IPS-15b (cell line): Measurements from ENCODE around the gene CCL11.

Experiments used
- H3K27me3 ChIP-seq: one replicate; pipeline ENCODE4 v1.6.1; 2013; ENCODE audit warnings: low read length; ENCODE audit not compliant: control insufficient read depth, insufficient read depth
- H3K36me3 ChIP-seq: one replicate; pipeline ENCODE4 v1.6.1; 2013; ENCODE audit warnings: low read length; ENCODE audit not compliant: control insufficient read depth, insufficient read depth
- H3K4me1 ChIP-seq: one replicate; pipeline ENCODE4 v1.6.1; 2013; ENCODE audit warnings: mild to moderate bottlenecking, low read length; ENCODE audit not compliant: control insufficient read depth, insufficient read depth
- H3K4me3 ChIP-seq: one replicate; pipeline ENCODE4 v1.5.1; 2013; ENCODE audit warnings: low read depth, low read length
- H3K9ac ChIP-seq: one replicate; pipeline ENCODE4 v1.6.1; 2013; ENCODE audit warnings: low read depth, mild to moderate bottlenecking, low read length
- H3K9me3 ChIP-seq: one replicate; pipeline ENCODE4 v1.6.1; 2013; ENCODE audit warnings: mild to moderate bottlenecking, low read length; ENCODE audit not compliant: control insufficient read depth, insufficient read depth

CCL11 gene

GRCh38 chr17:34260861-34261260, 24.7 kb upstream of the CCL11 start:
- Histone ChIP-seq H3K4me3 (no peak overlapping the region), H3K27me3 (no peaks in the 10 kb centered on the region), H3K4me1 (no peaks in the 10 kb centered on the region), H3K36me3 (no peaks in the 10 kb centered on the region), H3K9me3 (no peaks in the 10 kb centered on the region), H3K9ac (no peak overlapping the region)

- H3K9me3 ChIP-seq: no peaks in the 10 kb centered on the region
- H3K4me3 ChIP-seq: no peak overlapping the region
- H3K36me3 ChIP-seq: no peaks in the 10 kb centered on the region
- no peaks in the 10 kb centered on the region for H3K4me1 ChIP-seq
- H3K9ac ChIP-seq: no peak overlapping the region
- no peaks in the 10 kb centered on the region for H3K27me3 ChIP-seq
Observed at GRCh38 chr17:34261568-34262337, 23.8 kb upstream of the CCL11 start.

- H3K4me3 ChIP-seq: no peak overlapping the region
- H3K9me3 ChIP-seq: no peaks in the 10 kb centered on the region
- no peaks in the 10 kb centered on the region for H3K4me1 ChIP-seq
- no peaks in the 10 kb centered on the region for H3K36me3 ChIP-seq
- no peak overlapping the region for H3K9ac ChIP-seq
- H3K27me3 ChIP-seq: no peaks in the 10 kb centered on the region
Observed at GRCh38 chr17:34265711-34266110, 19.8 kb upstream of the CCL11 start.

GRCh38 chr17:34269969-34270368, 15.6 kb upstream of the CCL11 start, which contains the start of gene CCL7:
TSS of gene CCL7 (plus strand) at chr17:34270221. CDS start at chr17:34270291, 70 bp downstream.
- H3K27me3 ChIP-seq: no peaks in the 10 kb centered on the region
- no peaks in the 10 kb centered on the region for H3K9me3 ChIP-seq
- H3K36me3 ChIP-seq: no peaks in the 10 kb centered on the region
- no peaks in the 10 kb centered on the region for H3K4me1 ChIP-seq
- no peak within 1 kb of the TSS for H3K4me3 ChIP-seq
- no peak within 1 kb of the TSS for H3K9ac ChIP-seq

DNA sequence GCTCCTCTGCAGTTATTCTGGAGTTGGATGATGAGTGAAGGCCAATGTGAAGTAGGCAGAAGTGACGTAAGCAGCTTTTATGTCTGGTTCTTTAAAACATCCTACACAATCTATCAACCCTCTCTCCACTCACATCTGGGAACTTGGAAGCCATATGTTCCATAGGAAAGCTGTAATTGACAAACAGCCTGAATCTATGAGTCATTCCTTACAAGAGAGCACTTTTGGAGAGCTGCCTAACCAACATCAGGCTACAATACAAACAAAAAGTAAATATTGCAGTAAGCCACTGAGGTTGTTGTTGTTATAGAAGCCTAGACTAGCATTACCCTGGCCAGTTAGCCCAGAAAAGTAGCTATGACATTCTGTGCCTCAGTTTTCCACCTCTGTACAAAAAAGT, 9.7 kb upstream of the CCL11 start:
- no peaks in the 10 kb centered on the region for H3K36me3 ChIP-seq

GRCh38 chr17:34276826-34277225, 8.7 kb upstream of the CCL11 start:
- no peak overlapping the region for H3K9ac ChIP-seq
- H3K27me3 ChIP-seq: no peaks in the 10 kb centered on the region
- H3K9me3 ChIP-seq: no peaks in the 10 kb centered on the region
- no peak overlapping the region for H3K4me3 ChIP-seq
- no peaks in the 10 kb centered on the region for H3K4me1 ChIP-seq
- no peaks in the 10 kb centered on the region for H3K36me3 ChIP-seq

More for the DNA sequence above, 9.7 kb upstream of the CCL11 start:
- no peak overlapping the region for H3K9ac ChIP-seq
- H3K9me3 ChIP-seq: no peaks in the 10 kb centered on the region
- no peaks in the 10 kb centered on the region for H3K4me1 ChIP-seq
- H3K27me3 ChIP-seq: no peaks in the 10 kb centered on the region
- no peak overlapping the region for H3K4me3 ChIP-seq

DNA sequence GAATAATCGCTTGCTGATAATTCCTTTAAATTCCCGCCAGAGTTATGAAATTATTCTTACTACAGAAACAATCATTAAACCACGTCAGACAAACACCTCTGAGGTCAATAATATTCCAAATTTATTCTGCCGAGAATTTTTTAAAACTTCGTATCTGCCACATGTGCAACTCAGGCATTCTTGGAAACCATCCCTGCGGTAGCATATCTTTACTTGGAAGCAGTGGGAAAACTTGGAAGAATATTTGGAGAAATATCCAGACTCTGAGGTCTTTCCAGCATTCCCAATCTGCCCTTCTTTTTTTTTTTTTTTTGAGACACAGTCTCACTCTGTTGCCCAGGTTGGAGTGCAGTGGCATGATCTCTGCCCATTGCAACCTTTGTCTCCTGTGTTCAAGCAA, 2.0 kb upstream of the CCL11 start:
- no peak overlapping the region for H3K4me3 ChIP-seq
- H3K27me3 ChIP-seq: no peaks in the 10 kb centered on the region
- no peaks in the 10 kb centered on the region for H3K9me3 ChIP-seq
- H3K9ac ChIP-seq: no peak overlapping the region
- H3K36me3 ChIP-seq: no peaks in the 10 kb centered on the region
- no peaks in the 10 kb centered on the region for H3K4me1 ChIP-seq

DNA sequence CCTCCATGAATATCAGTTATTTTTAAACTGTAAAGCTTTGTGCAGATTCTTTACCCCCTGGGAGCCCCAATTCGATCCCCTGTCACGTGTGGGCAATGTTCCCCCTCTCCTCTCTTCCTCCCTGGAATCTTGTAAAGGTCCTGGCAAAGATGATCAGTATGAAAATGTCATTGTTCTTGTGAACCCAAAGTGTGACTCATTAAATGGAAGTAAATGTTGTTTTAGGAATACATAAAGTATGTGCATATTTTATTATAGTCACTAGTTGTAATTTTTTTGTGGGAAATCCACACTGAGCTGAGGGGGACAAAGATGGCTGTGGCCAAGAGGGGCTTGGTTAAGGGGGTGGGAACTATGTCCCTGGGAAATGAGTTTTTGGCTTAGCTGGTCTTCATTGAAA, 2.3 kb downstream of the CCL11 start:
- peaks cover 2% of the 10 kb centered on the region for H3K27me3 ChIP-seq
- no peaks in the 10 kb centered on the region for H3K9me3 ChIP-seq
- no peak overlapping the region for H3K4me3 ChIP-seq
- no peak overlapping the region for H3K9ac ChIP-seq
- H3K36me3 ChIP-seq: no peaks in the 10 kb centered on the region
- H3K4me1 ChIP-seq: no peaks in the 10 kb centered on the region

- H3K27me3 ChIP-seq: peaks cover 2% of the 10 kb centered on the region
- no peak overlapping the region for H3K4me3 ChIP-seq
- H3K36me3 ChIP-seq: no peaks in the 10 kb centered on the region
- H3K4me1 ChIP-seq: no peaks in the 10 kb centered on the region
- no peaks in the 10 kb centered on the region for H3K9me3 ChIP-seq
- H3K9ac ChIP-seq: no peak overlapping the region
Observed at GRCh38 chr17:34290586-34290985, 5.0 kb downstream of the CCL11 start.

DNA sequence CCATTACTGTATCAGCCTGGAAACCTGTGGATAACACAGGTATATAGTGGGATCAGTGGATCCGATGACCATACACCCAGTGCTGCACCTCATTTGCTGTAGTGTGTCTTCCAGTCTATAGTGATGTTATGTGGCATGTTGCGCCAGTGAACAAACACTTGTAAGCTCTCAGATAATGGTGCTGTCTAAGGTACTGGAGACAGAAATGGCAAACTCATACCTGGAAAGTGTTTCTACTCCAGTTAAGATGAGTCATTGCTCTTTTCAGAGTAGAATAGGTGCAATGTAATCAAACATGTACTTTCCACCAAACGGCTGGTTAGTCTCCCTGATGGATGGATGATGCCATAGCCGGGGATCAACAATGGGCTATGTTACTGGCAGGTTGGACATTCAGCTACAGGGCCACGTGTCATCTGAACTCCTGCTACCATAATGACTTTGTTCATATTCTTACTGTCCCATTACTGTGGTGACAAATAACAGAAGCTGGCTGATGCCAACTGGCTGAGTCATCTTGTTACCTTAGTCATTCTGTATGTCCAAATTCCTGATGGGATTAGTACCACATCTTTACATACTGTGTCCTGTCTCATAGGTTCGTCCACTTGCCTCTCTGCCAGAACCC, 6.3 kb downstream of the CCL11 start:
- no peaks in the 10 kb centered on the region for H3K9me3 ChIP-seq
- no peak overlapping the region for H3K4me3 ChIP-seq
- H3K27me3 ChIP-seq: peaks cover 2% of the 10 kb centered on the region
- H3K4me1 ChIP-seq: no peaks in the 10 kb centered on the region
- H3K9ac ChIP-seq: no peak overlapping the region
- H3K36me3 ChIP-seq: no peaks in the 10 kb centered on the region

- Histone ChIP-seq H3K4me1 (no peaks in the 10 kb centered on the region), H3K9ac (no peak overlapping the region), H3K27me3 (peaks cover 13% of the 10 kb centered on the region), H3K4me3 (no peak overlapping the region), H3K9me3 (no peaks in the 10 kb centered on the region), H3K36me3 (no peaks in the 10 kb centered on the region)
Observed at GRCh38 chr17:34299027-34299426, 13.5 kb downstream of the CCL11 start.

DNA sequence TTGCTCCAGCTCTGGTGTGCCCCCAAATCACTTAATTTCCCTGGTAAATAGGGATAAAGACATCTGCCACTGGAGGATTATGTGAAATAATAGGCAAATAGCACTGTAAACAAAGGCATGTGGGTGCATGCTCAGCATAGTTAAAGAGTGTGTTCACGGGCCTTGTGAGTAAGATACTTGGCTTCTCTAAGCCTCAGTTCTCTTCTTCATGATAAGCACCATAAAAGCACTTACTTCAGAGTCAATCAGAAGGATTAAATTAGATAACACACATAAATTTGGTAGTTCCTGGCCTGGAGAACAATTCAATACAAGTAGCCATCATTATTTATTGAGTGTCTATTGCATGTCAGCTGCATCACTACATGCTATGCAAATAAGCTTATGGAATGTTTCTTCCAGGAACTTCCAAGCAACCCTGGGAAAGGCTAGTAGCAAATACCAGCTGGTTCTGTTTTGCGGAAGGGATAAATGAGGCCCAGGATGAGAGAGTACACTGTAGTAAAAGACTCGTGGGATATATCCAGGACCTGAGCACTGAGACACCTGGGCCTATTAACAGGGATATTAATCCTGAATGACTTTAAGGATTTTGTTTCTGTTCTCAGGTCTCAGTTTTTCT, 14.5 kb downstream of the CCL11 start:
- H3K4me1 ChIP-seq: no peaks in the 10 kb centered on the region
- no peaks in the 10 kb centered on the region for H3K36me3 ChIP-seq
- no peak overlapping the region for H3K4me3 ChIP-seq
- no peaks in the 10 kb centered on the region for H3K9me3 ChIP-seq
- no peak overlapping the region for H3K9ac ChIP-seq
- peaks cover 13% of the 10 kb centered on the region for H3K27me3 ChIP-seq
